ENCODE measurements around the gene PCYT1A.
"Not testable (repeated sequence)": the region's sequence is repeated elsewhere in the genome, so short reads cannot be mapped to it uniquely, and the experiment has no call there.

PCYT1A gene

GRCh38 chr3:196255776-196256175 lies 31.8 kb downstream of the PCYT1A start:
- TF ChIP-seq CTCF (IDR thresholded peaks at IDR 0.05; ENCODE audit: extremely low read depth, insufficient read depth, missing control alignments), result no peak
- in situ Hi-C loops (cut with MboI; ENCODE audit: low pct_unique_long_range_greater_than_20kb, low sequenced_read_pairs, unreplicated experiment), result loop anchor here (25.0 kb wide), 1 partner anchor 232 kb away; no protein-coding TSS in a partner anchor
- DNase-seq (ENCODE audit: low spot score), result no peak

- in situ Hi-C loops (cut with MboI; ENCODE audit: low pct_unique_long_range_greater_than_20kb, low sequenced_read_pairs, unreplicated experiment), result loop anchor here (25.0 kb wide), 1 partner anchor 233 kb away; no protein-coding TSS in a partner anchor
- no peak for TF ChIP-seq CTCF (IDR thresholded peaks at IDR 0.05; ENCODE audit: extremely low read depth, insufficient read depth, missing control alignments)
- DNase-seq (ENCODE audit: low spot score), result no peak
Measured at GRCh38 chr3:196254376-196255283, 32.9 kb downstream of the PCYT1A start.

DNA sequence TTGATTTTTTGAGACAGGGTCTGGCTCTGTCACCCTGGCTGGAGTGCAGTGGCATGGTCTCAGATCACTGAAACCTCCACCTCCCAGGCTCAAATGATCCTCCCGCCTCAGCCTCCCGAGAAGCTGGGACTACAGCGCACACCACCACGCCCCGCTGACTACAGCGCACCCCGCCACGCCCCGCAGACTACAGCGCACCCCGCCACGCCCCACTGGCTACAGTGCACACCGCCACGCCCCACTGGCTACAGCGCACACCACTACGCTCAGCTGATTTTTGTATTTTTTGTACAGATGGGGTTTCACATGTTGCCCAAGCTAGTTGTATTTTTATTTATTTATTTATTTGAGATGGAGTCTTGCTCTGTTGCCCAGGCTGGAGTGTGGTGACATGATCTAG lies 35.6 kb downstream of the PCYT1A start:
- no peak for DNase-seq (ENCODE audit: low spot score)
- in situ Hi-C loops (cut with MboI; ENCODE audit: low pct_unique_long_range_greater_than_20kb, low sequenced_read_pairs, unreplicated experiment), result loop anchor here (25.0 kb wide), 1 partner anchor 235 kb away; no protein-coding TSS in a partner anchor
- TF ChIP-seq CTCF (IDR thresholded peaks at IDR 0.05; ENCODE audit: extremely low read depth, insufficient read depth, missing control alignments), result no peak

- in situ Hi-C loops (cut with MboI; ENCODE audit: low pct_unique_long_range_greater_than_20kb, low sequenced_read_pairs, unreplicated experiment), result no loop called here
- TF ChIP-seq CTCF (IDR thresholded peaks at IDR 0.05; ENCODE audit: extremely low read depth, insufficient read depth, missing control alignments), result no peak
- no peak for DNase-seq (ENCODE audit: low spot score)
Measured at GRCh38 chr3:196246612-196247308, 40.8 kb downstream of the PCYT1A start.

- in situ Hi-C loops (cut with MboI; ENCODE audit: low pct_unique_long_range_greater_than_20kb, low sequenced_read_pairs, unreplicated experiment); DNase-seq (ENCODE audit: low spot score): not testable (repeated sequence)
Measured at GRCh38 chr3:196244166-196244565, 43.4 kb downstream of the PCYT1A start.

GRCh38 chr3:196241704-196242103 lies 45.8 kb downstream of the PCYT1A start:
- DNase-seq (ENCODE audit: low spot score), result no peak
- no peak for TF ChIP-seq CTCF (IDR thresholded peaks at IDR 0.05; ENCODE audit: extremely low read depth, insufficient read depth, missing control alignments)
- in situ Hi-C loops (cut with MboI; ENCODE audit: low pct_unique_long_range_greater_than_20kb, low sequenced_read_pairs, unreplicated experiment), result no loop called here

- TF ChIP-seq CTCF (IDR thresholded peaks at IDR 0.05; ENCODE audit: extremely low read depth, insufficient read depth, missing control alignments), result no peak
- no peak for DNase-seq (ENCODE audit: low spot score)
- in situ Hi-C loops (cut with MboI; ENCODE audit: low pct_unique_long_range_greater_than_20kb, low sequenced_read_pairs, unreplicated experiment), result no loop called here
Measured at GRCh38 chr3:196240424-196240823, 47.1 kb downstream of the PCYT1A start.
